ENCODE results near the gene MIB2.
A peak's percentile ranks its signal among the peaks of the same experiment; 100 is the strongest.
"Not testable (repeated sequence)": the region's sequence is repeated elsewhere in the genome, so short reads cannot be mapped to it uniquely, and the experiment has no call there.

MIB2 gene

DNA sequence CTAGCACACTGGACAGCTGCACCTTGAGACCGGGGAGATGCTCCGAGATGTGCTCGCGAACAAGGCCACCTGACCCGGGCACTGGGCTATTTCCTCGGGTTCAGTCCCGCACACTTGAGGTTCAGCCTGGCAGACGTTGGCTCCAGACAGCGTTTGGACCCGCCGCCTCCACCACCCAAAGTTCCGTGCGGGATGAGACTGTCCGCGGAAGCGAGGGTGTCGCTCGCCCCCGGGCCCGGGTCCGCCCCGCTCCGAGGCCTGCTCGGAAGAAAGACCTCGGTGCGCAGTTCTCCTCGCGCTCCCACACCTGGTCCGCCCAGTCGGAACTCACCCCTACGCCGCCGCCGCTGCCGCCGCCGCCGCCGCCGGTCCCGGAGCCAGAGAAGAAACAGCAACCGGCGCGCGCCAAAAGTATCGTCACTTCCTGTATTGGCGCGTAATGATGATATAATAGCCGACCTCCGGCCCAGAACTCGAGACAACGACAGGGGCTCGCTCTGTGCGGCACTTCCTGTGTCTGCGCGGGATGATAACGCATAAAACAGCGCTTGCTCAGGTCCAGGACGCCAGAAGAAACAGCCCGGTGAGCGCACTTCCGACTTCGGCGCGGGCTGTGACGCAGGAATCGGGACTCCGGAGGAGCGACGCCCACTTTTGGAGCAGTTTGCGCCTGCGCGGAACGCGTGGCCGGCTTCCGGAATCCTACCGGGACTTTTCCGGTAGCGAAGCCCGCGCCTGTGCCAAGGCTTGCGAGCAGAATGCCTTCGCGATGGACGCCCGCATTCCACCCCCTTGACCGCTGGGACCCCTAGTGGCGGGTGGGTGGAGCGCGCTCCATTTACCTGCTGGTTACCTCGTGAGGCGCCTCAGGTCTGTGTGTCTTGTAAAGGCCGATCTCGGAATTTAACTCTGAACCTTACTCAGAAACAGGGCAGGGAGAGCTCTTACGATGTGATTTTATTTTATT lies 43.6 kb downstream of the MIB2 start, which contains the start of gene CDK11B:
CDK11B (minus strand) TSS at position 422 of the 967 bp plus-strand sequence. CDS start 1,519 bp downstream, outside the sequence.
- peak; percentile 99 for DNase-seq

DNA sequence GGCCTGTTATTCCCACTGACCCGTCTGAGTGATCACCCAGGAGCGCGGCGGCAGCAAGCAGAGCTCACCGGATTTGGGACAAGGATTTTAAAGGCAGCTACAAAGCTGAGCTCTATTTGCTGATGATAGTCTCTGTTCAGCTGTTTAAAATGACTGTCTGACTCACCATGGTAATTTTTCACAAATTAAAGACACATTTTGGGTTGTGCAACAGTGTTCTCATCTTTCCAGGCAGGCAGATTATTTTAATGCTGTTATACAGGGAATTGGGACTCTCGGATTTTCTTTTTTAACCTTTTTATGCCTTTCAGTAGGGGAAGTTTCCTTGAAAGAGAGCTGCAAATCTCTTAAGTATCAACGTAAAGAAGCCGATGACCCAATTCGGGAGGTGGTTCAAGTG lies 47.1 kb downstream of the MIB2 start:
- not testable (repeated sequence) for DNase-seq

DNA sequence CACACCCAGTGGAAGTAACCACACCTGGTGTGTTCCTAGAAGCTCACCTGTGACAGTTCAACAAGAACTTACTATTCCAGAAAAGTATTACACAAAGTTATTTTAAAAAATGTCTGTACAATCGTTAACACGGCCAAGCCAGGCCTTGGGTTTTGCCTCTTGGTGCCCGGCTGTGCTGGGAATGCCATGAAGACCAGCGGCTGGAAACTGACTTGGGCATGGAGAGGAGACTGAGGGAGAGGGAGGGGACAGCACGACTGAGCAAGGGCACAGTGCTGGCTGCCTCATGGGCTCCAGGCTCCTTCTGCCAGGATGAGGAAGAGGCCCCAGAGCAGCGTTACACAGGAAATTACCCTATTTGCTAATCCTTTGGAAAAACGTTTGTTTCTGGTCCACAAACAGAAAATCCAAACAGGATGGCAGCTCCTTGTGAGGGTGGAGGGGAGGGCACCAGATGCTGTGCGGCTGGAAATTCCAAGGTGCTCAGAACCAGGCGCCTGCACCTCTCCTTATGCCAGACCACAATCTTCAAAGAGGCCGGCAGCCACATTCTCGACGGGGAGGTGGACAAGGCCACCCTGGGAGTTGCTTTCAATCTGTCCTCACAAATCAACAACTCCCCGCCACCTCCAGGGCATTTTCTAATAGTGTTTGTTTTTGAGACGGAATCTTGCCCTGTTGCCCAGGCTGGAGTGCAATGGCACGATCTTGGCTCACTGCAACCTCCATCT lies 47.7 kb downstream of the MIB2 start:
- not testable (repeated sequence) for DNase-seq

DNA sequence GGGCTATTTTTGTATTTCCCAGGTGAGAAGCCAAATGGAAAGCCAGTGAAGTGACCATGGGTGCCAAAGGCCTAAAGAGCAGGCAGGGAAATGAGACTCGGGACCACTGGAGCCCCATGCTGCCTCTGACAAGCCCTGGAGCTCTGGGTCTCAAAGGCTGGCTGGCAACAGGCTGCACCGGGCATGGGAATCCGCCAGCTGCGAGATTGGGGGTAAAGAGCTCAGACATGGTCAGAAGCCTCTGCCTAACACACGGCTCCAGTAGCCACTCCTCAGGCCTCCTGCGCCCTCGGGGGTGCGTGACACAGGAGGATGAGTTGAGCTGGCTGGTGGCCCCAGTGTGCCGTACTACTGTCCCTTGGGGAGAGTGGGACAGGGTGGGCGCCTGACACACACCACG lies 49.0 kb downstream of the MIB2 start:
- not testable (repeated sequence) for DNase-seq

DNA sequence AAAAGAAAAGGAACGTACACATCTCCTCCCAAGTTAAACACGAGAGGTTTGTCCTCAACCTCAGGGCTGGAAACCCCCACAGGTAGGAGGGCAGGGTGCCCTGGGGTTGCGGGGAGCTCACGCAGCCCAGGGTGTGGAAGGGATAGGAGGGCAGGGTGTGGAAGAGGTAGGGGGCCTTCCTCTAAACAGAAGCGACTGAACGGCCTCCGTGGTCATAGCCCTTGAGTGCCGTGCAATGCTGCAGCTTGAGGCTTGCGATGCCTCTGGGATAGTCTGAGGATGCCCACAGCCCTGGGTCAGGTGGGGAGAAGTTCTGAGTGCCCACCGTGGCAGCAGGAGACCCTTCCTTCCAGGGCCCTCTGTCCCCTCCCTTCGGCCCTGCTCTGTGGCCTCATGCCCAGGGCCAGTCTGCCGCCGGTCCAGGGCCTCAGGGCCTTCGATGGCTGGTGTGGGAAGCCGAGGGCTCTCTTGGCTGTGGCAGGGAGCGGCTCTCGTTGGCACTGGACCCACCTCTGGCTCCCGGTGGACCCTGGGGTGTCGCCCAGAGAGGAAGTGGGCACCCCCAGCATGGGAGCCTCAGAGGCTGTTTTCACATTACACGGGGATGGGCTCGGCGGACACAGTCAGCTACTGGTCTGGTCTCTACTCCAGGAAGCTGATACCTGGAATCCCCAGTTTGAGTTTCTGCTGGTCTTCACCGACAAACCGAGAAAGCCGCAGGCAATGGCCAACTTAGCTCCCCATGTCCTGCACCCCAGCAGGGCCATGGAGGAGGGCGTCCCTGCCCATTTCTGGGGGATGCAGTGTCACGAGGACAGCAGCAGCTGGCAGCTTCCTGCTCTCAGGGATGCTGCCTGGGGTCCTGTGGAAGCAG lies 49.9 kb downstream of the MIB2 start:
- DNase-seq, result no peak

DNA sequence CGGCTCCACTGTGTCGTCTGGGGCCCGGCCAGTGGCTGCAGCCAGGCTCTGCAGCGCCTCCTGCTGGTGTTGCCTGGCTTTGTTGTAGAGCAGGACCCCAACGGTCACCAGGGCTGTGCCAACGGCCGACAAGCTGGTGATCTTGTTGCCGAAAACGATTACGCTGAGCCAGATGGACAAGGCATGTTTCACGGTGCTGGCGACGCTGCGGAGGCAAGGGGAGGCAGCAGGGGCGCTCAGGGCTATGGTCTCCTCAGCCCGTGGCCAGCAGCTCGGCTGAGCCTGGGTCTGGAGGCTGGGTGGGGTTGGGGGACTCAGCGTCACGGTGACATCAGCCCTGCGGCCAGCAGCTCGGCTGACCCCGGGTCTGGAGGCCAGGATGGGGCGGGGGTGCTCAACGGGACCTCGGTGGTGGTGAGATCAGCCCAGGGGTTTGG lies 50.5 kb downstream of the MIB2 start:
- DNase-seq, result peak; percentile 54

DNA sequence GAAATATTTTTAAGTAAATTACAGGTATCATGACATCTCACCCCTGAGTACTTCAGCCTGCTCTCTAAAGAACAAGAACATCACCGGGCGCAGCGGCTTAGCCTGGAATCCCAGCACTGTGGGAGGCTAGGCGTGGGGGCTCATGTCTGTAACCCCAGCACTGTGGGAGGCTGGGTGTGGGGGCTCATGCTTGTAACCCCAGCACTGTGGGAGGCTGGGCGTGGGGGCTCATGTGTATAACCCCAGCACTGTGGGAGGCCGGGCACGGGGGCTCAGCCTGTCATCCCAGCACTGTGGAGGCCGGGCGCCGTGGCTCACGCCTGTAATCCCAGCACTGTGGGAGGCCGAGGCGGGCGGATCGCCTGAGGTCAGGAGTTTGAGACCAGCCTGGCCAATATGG lies 51.2 kb downstream of the MIB2 start:
- DNase-seq, result no peak

DNA sequence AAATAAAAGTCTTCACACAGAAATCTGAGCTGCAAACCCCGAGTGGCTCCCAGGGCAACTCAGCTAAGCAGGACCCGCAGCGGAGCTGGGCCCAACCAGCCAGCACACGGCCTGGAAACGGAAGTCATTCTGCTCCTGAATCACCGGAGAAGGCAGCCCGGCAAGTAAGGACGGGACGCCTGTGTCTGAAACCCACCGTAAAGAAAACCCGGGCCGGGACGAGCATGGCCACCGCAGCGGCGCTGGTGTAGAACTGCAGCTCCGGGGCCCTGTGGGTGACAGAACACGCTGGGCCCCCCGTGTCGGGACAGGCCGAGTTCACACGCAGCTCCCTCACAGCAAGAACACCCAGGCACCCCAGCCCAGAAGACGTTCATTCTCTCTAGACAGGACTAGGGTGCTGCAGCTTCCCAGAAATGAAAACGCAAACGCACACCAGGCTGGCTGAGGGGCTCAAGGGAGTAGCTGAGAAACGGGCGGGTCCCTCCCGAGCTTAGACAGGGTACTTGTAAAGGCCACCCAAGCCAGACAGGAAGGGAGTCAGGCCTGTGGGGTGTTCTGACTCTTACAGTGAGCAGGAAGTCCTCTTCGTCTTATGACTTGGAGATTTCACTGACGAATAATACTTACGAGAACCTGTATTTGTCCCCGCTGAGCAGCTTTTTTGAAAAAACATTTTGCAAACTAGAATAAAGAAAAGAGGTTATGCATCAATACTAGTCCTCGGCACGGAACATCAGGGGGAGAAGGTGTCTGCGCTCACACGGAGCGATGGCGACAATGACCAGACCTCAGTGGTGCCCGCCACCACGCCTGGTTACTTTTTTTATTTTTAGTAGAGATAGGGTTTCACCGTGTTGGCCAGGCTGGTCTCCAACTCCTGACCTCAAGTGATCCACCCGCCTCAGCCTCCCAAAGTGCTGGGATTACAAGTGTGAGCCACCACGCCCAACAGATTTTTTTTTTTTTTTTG lies 54.5 kb downstream of the MIB2 start:
- no peak for DNase-seq

DNA sequence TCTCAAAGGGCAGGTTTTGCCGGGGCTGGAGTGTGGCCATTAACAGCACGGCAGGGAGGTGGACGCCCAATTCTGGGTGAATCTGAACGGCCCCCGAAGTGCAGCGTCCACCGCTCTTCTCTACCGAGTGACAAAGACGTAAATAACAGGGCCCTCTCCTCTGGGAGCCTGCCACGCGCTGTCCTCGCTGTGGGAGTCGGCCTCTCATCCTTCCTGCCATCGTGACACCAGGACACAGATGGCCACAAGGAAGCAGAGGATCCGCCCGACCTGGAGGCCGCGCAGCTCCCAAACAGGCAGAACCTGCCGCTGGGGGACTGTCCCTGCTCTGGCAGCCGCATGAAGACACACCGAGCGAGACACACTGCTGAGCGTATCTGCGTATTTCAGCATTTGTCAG lies 55.6 kb downstream of the MIB2 start:
- DNase-seq, result no peak

DNA sequence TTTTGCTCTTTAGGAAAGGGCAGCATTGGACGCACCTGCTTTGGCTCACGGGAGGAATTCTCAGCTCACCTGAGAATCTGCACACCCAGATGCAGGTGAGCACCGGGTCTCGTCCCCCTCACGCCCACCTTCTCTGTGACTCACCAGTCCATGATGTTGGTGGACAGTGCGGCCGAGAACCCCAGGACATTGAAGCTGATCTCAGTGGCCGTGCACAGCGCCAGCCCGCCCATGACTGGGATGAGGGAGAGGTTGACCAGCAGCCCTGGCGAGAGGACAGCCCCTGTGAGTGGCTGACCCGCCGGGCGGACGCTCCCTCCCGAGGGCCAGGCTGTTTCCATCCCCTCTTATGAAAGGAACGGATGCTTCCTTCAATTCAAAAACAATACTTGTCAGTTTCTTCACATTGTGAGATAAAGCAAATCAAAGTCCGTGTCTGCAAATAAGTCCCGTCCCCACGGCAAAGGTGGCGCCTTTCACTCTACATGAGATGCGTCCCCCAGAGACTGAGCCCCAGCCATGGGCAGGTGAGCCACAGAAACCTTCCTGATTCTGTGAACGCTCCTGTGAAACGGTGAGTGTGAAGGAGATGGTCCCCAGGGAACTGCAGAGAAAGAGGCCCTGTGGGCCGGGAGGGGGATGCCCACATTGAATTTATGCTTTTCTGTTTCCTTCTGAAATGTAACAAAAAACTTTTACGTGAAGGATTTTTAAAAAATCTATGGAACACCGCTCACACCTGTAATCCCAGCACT lies 56.2 kb downstream of the MIB2 start:
- no peak for DNase-seq

DNA sequence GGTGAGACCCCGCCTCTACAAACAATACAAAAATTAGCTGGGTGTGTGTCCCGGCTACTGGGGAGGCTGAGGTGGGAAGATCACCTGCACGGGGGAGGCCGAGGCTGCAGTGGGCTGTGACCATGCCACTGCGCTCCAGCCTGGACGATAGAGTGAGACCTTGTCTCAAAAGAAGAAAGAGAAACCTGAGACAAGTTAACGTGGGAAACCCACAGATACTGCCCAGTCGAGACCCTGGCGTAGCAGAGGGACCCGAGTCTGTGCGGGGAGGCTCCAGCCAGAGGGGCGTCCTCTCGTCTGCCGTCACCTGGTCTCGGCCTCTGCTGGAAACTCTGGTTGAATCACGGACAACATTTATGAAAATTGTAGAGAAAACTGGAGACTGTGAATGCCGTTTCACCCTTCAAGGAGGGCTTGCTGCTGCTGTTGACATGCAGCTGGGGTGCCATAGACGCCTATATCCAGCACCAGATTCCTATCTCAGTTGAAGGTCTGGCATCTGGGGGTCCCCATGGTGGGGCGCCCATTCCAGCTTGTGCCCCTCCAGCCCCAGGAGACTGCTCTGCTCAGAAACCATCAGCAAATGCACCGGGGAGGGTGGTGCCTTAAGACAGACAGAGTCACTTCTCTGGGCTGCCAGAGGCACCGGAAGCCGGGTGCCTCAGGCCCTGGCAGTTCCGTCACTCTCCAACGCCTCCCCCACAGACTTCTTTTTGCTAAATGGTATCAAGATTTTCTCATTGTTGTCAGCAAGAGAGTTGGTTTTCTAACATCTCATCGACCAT lies 57.1 kb downstream of the MIB2 start:
- no peak for DNase-seq

DNA sequence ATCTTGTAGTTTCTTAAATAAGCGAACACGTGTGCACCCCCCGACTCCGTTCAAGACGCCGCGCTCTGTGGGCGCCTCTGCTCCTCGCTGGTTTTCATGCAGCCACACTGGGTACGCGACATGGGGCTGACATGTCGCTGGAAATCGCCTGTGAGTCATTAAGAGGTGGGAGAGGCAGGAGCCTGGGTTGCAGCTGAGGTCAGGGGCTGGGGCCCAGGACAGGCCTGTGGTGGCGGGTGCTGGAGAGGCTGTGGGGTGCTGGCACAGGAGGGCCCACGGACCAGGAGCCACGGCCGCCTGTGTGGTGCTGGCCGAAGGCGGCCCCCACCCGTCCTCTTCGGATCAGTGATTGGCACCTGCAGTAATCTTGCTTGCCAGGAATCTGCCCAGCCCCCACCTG lies 59.5 kb downstream of the MIB2 start:
- DNase-seq, result not testable (repeated sequence)

DNA sequence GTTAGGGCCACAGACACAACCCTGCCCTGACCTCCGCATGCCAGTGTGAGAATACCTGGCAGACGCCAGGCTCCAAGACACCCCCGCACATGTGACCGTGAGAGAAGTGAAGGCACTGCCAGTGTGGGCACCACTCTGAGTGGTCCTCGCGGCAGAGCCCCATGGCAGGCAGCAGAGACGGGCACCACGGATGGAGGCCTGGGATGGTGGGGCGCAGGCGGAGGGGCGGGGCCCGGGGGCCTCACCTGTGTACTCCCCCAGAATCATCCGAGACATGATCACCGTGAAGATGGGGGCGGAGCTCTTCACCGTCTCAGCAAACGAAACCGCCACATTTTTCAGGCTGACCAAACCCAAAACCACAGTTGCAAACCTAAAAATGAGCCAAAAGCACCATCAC lies 59.9 kb downstream of the MIB2 start:
- DNase-seq, result not testable (repeated sequence)

DNA sequence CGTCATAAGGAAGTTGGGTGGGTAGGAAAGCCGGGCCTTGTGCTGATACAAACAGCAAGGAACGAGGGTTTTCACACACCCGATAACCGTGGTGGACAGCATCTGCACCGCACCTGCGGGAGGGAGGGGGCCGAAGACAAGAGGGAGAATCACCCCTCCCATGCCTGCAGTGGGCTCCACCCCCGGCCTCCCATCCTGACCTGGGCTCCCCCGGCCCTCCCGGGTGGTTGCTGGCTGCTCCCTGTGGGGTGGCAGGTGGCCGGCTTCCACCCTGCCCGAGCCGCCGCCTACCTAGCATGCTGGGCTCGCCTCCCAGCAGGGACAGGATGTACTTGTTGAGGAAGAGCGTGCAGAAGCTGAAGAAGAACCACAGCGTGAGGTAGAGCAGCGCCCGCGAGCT lies 60.8 kb downstream of the MIB2 start:
- DNase-seq, result not testable (repeated sequence)

DNA sequence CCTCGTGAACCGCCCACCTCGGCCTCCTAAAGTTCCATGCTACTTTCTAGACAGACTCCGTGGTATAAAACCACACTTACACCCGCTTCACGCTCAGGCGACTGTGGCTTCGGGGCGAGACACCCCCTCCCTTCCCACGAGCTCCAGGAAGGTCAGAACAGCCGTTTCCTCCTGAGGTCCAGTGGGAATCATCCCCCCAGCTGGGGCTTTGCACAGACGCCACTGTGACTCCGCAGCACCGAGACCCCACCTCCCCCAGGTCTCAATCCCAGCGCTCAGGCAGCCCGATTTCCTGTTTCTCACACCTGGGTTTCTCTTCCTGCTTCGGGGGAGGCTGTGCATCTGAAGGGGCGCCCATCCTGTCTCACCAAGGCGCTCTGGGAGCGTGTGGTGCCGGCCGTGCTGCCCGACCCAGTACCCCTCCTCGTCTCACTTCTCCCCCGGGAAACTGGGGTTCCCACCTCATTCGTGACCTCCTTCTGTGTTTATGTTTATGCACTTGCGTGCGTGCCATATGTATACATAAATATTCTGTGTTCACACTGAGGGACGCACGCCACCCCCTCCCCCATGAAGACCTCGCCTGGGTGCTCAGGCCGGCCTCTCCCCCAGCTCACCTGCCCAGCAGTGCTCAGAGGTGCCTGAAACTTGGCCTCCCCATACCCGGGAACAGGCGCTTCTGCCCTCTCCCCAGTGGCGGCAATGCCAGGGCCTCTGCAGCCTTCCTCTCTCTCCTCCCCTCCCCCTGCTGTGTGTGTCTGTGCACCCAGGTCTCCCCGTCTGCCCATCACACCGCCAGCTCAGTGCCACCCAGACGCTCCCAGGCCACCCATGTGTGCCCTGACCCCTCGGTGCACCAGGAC lies 62.6 kb downstream of the MIB2 start:
- no peak for DNase-seq

DNA sequence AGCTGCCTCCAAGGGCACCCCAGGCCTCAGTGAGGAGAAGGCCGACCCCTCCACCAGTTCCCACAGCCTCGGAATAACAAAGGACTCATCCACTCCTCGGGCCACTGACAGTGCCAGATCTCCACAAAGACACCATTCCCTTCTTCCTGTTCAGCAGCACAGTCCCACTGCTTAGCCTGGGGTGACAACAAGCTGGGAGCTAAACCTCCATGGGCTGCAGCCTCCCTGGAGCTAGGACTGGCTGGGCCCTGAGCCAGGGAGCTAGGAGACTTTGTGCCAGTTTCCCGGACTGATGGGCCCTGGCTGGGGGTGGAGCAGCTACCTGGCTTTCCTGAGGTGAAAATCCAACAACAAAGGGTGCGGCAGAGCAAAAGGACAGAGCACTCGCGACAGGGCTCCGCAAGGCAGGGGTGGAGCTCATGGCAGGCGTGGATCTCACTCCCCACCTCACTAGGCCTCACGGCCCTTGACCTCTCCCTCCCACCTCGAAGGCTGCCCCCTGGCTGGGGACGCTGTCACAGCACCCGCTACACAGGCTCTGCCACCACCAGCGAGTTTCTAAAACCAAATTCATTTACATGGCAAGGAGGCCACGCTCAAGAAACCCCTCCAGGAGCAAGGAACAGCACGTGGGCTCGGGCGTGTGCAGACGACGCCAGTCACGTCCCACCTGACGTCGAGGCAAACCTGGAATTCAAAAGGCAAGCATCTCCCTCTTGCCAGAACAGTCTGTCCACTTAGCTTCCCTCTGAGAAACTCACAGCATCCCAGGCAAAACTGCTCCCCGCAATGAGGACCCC lies 63.5 kb downstream of the MIB2 start:
- no peak for DNase-seq
